DND-41 (cell line): Measurements from ENCODE around the gene IL11RA.

Experiments
- CTCF ChIP-seq: IDR thresholded peaks from 2 replicates; pipeline ENCODE4 v1.5.1; 2012; ENCODE audit warnings: borderline replicate concordance, low read length, moderate library complexity, mild to moderate bottlenecking; ENCODE audit not compliant: poor library complexity, severe bottlenecking; ENCODE audit errors: extremely low read depth
- EZH2 ChIP-seq: IDR thresholded peaks from 3 replicates; pipeline ENCODE4 v1.6.1; 2012; ENCODE audit warnings: borderline replicate concordance, low read depth, mild to moderate bottlenecking, moderate library complexity, low read length, inconsistent platforms; ENCODE audit not compliant: severe bottlenecking

- TF ChIP-seq CTCF: no peak
- no peak for TF ChIP-seq EZH2
Measured at GRCh38 chr9:34651321-34651720, 664 bp upstream of the IL11RA start.
